GM12875 (cell line): ENCODE data around the gene SLC36A2.

Experiments used
- H3K4me3 ChIP-seq: one replicate; pipeline ENCODE4 v1.5.1; 2011; ENCODE audit warnings: low read depth, low read length, control low read depth
- CTCF ChIP-seq: IDR thresholded peaks from 2 replicates; pipeline ENCODE4 v1.5.1; 2011; ENCODE audit warnings: low read depth, mild to moderate bottlenecking, control low read depth, inconsistent platforms, low read length, moderate library complexity, borderline replicate concordance; ENCODE audit not compliant: insufficient read depth

The SLC36A2 gene

GRCh38 chr5:151328734-151329133, 18.6 kb downstream of the SLC36A2 start:
- no peak overlapping the region for H3K4me3 ChIP-seq
- no peak for TF ChIP-seq CTCF

- H3K4me3 ChIP-seq = no peak overlapping the region
- TF ChIP-seq CTCF = no peak
These were observed 19.8 kb downstream of the SLC36A2 start for GRCh38 chr5:151327585-151327984.

DNA sequence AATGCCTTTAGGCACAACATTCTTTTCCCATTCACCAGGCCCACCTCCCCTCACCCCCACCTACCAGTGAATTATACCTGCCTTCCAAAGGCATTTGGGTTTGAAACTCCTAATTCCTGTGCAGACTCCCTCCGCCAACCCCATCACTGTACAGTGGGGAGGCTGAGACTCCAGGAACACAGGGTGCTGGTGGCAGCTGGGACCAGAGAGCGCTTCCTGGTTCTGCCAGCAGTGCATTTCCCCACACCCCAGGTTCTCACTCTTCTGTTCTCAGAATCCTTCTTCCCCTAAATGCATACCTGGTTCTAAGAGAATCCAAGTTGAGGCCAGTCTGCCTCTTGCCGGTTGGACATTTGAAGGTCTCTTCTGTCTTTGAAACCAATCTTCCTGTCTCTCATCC, 21.1 kb downstream of the SLC36A2 start:
- TF ChIP-seq CTCF = no peak
- no peak overlapping the region for H3K4me3 ChIP-seq

GRCh38 chr5:151320481-151320880, 26.9 kb downstream of the SLC36A2 start:
- H3K4me3 ChIP-seq = no peak overlapping the region
- TF ChIP-seq CTCF = no peak

- no peak overlapping the region for H3K4me3 ChIP-seq
- peak; percentile 20; the same call in 1 of the 2 replicates for TF ChIP-seq CTCF
These were observed 28.3 kb downstream of the SLC36A2 start for GRCh38 chr5:151318850-151319732.

GRCh38 chr5:151317871-151318270, 29.5 kb downstream of the SLC36A2 start:
- TF ChIP-seq CTCF = no peak
- H3K4me3 ChIP-seq = no peak overlapping the region

- no peak overlapping the region for H3K4me3 ChIP-seq
These were observed 31.3 kb downstream of the SLC36A2 start for GRCh38 chr5:151315998-151316597.

More at GRCh38 chr5:151315998-151316597, 31.3 kb downstream of the SLC36A2 start:
- peak; percentile 86 for TF ChIP-seq CTCF
